H1 (cell line): ENCODE data around the gene KIF15. TPM values are rescaled to one million over a fixed set of nuclear protein-coding genes. Genes with fewer than 3 reads are reported as not detected.

Experiments
- CTCF ChIA-PET: fragments of 300-600 bp; sonication (Branson Sonifier 250); formaldehyde crosslinking; loops from one replicate; lab custom pipeline; 2021; ENCODE audit not compliant: partially characterized antibody; lab: Charles Lee
- POLR2A ChIA-PET: fragments of 300-600 bp; sonication (Branson Sonifier 250); formaldehyde crosslinking; loops from one replicate; lab custom pipeline; 2021; ENCODE audit warnings: inconsistent platforms; ENCODE audit not compliant: partially characterized antibody; lab: Charles Lee
- DNase-seq, 2 experiments: peaks; one replicate each; pipeline versions ENCODE4 v3.0.0 to v3.0.0-alpha.2; 2010 to 2022; ENCODE audit warnings: low spot score in 2 of 2, low read depth in 1 of 2, mixed read lengths in 1 of 2
- FAIRE-seq: peaks from 2 replicates; lab custom pipeline; 2011; peaks lifted over from hg19 to GRCh38; lab: Jason Lieb, UNC
- H2AFZ ChIP-seq: 2 replicates; pipeline ENCODE4 v1.8.1; 2012; ENCODE audit warnings: low read length, inconsistent platforms
- H2AK5ac ChIP-seq: 2 replicates; pipeline ENCODE4 v1.6.1; 2013; ENCODE audit warnings: low read depth, low read length
- H2BK120ac ChIP-seq: replicated peaks from 2 replicates; pipeline ENCODE3; 2013; ENCODE audit warnings: low read depth, low read length, inconsistent platforms
- H2BK12ac ChIP-seq: 2 replicates; pipeline ENCODE4 v1.6.1; 2013; ENCODE audit warnings: low read depth, low read length
- H2BK15ac ChIP-seq: 2 replicates; pipeline ENCODE4 v1.6.1; 2013; ENCODE audit warnings: low read length
- H2BK20ac ChIP-seq: 2 replicates; pipeline ENCODE4 v1.6.1; 2013; ENCODE audit warnings: low read length
- H2BK5ac ChIP-seq: 2 replicates; pipeline ENCODE4 v1.6.1; 2013; ENCODE audit warnings: low read depth, low read length
- H3K14ac ChIP-seq: 2 replicates; pipeline ENCODE4 v1.6.1; 2013; ENCODE audit warnings: inconsistent platforms; ENCODE audit not compliant: insufficient read length
- H3K18ac ChIP-seq: 2 replicates; pipeline ENCODE4 v1.6.1; 2013; ENCODE audit warnings: low read length; ENCODE audit errors: extremely low read depth
- H3K23ac ChIP-seq: 2 replicates; pipeline ENCODE4 v1.6.1; 2013; ENCODE audit warnings: inconsistent platforms; ENCODE audit not compliant: insufficient read length
- H3K23me2 ChIP-seq: 2 replicates; pipeline ENCODE4 v1.6.1; 2013; ENCODE audit warnings: low read depth, low read length
- H3K27ac ChIP-seq: 2 replicates; pipeline ENCODE4 v1.6.1; 2011; ENCODE audit warnings: low read depth, low read length, inconsistent platforms
- H3K27me3 ChIP-seq, 4 experiments: replicated peaks in 1 of 4; 1 replicate in 1 of 4; 2 replicates in 3 of 4; pipeline versions ENCODE4 v1.6.1 to v1.8.1; 2011 to 2013; ENCODE audit warnings: low read length in 3 of 4, mild to moderate bottlenecking in 3 of 4, inconsistent platforms in 2 of 4, mixed read lengths in 2 of 4, moderate library complexity in 1 of 4; ENCODE audit not compliant: control insufficient read depth in 3 of 4, insufficient read depth in 3 of 4; ENCODE audit errors: extremely low read depth in 1 of 4
- H3K36me3 ChIP-seq, 4 experiments: 2 replicates each; pipeline versions ENCODE4 v1.6.1 to v1.8.1; 2011 to 2013; ENCODE audit warnings: mild to moderate bottlenecking in 4 of 4, low read length in 3 of 4, moderate library complexity in 2 of 4, control low read depth in 1 of 4, inconsistent platforms in 1 of 4; ENCODE audit not compliant: insufficient read depth in 4 of 4, control insufficient read depth in 2 of 4
- H3K4ac ChIP-seq: replicated peaks from 2 replicates; pipeline ENCODE3; 2013; ENCODE audit warnings: low read length, low read depth, mixed read lengths, inconsistent platforms; ENCODE audit not compliant: insufficient read length
- H3K4me1 ChIP-seq, 4 experiments: replicated peaks in 1 of 4; 1 replicate in 1 of 4; 2 replicates in 3 of 4; pipeline versions ENCODE4 v1.6.1 to v1.8.1; 2011 to 2013; ENCODE audit warnings: low read length in 3 of 4, inconsistent platforms in 2 of 4, mixed read lengths in 1 of 4; ENCODE audit not compliant: insufficient read depth in 4 of 4, control insufficient read depth in 3 of 4
- H3K4me2 ChIP-seq, 2 experiments: 2 replicates each; pipeline versions ENCODE4 v1.6.1 to v1.8.1; 2011 to 2013; ENCODE audit warnings: low read depth in 2 of 2, low read length in 2 of 2, control low read depth in 1 of 2, inconsistent platforms in 1 of 2, mild to moderate bottlenecking in 1 of 2; ENCODE audit not compliant: insufficient read depth in 1 of 2
- H3K4me3 ChIP-seq, 4 experiments: fragments of 200-600, 300-600 bp in 1 of 4; sonication (generic), shearing (Covaris generic), sonication (Bioruptor Twin) in 1 of 4; 2 replicates each; pipeline versions ENCODE4 v1.5.1 to v1.8.1; 2011 to 2016; ENCODE audit warnings: low read length in 4 of 4, low read depth in 3 of 4, control low read depth in 2 of 4, inconsistent platforms in 2 of 4, mild to moderate bottlenecking in 2 of 4, mixed read lengths in 1 of 4, moderate library complexity in 1 of 4; ENCODE audit not compliant: insufficient read depth in 2 of 4; ENCODE audit errors: extremely low read depth in 1 of 4
- H3K56ac ChIP-seq: replicated peaks from 2 replicates; pipeline ENCODE3; 2013; ENCODE audit warnings: low read depth, mild to moderate bottlenecking, mixed read lengths, low read length, inconsistent platforms; ENCODE audit not compliant: insufficient read length
- H3K79me1 ChIP-seq: 2 replicates; pipeline ENCODE4 v1.6.1; 2013; ENCODE audit warnings: low read depth, low read length, control low read depth
- H3K79me2 ChIP-seq, 2 experiments: 2 replicates each; pipeline versions ENCODE4 v1.6.1 to v1.8.1; 2012 to 2013; ENCODE audit warnings: low read length in 2 of 2, mild to moderate bottlenecking in 2 of 2, inconsistent platforms in 1 of 2; ENCODE audit not compliant: insufficient read depth in 2 of 2, control insufficient read depth in 1 of 2
- H3K9ac ChIP-seq, 4 experiments: replicated peaks in 1 of 4; 1 replicate in 1 of 4; 2 replicates in 3 of 4; pipeline versions ENCODE4 v1.6.1 to v1.8.1; 2011 to 2013; ENCODE audit warnings: low read depth in 3 of 4, low read length in 3 of 4, control low read depth in 2 of 4, mild to moderate bottlenecking in 2 of 4, moderate library complexity in 2 of 4, inconsistent platforms in 1 of 4; ENCODE audit errors: extremely low read depth in 1 of 4
- H3K9me3 ChIP-seq, 2 experiments: 2 replicates each; pipeline versions ENCODE4 v1.6.1 to v1.8.1; 2012 to 2013; ENCODE audit warnings: mild to moderate bottlenecking in 2 of 2, moderate library complexity in 2 of 2, control low read depth in 1 of 2, inconsistent platforms in 1 of 2, low read depth in 1 of 2, low read length in 1 of 2, mixed read lengths in 1 of 2; ENCODE audit not compliant: insufficient read depth in 2 of 2
- H4K20me1 ChIP-seq, 2 experiments: replicated peaks in 1 of 2; 2 replicates each; pipeline versions ENCODE3 to v1.8.1; 2011 to 2013; ENCODE audit warnings: inconsistent platforms in 2 of 2, low read length in 2 of 2, mild to moderate bottlenecking in 1 of 2; ENCODE audit not compliant: insufficient read depth in 2 of 2, control insufficient read depth in 1 of 2
- H4K5ac ChIP-seq: 2 replicates; pipeline ENCODE4 v1.6.1; 2013; ENCODE audit warnings: low read length, low read depth, mixed read lengths, inconsistent platforms; ENCODE audit not compliant: insufficient read length
- H4K8ac ChIP-seq: 2 replicates; pipeline ENCODE4 v1.8.0; 2013; ENCODE audit warnings: mild to moderate bottlenecking, moderate library complexity, low read length, inconsistent platforms; ENCODE audit not compliant: insufficient read depth; ENCODE audit errors: extremely low read depth
- H4K91ac ChIP-seq: replicated peaks from 2 replicates; pipeline ENCODE3; 2013; ENCODE audit warnings: low read length, mixed read lengths, inconsistent platforms; ENCODE audit not compliant: insufficient read length
- BCL11A ChIP-seq, 2 experiments: IDR thresholded peaks; one replicate each; pipeline ENCODE4 v1.6.1; 2011; ENCODE audit warnings: low read depth in 2 of 2, low read length in 2 of 2, mild to moderate bottlenecking in 2 of 2
- EP300 ChIP-seq, 2 experiments: IDR thresholded peaks; 1 replicate in 1 of 2; 2 replicates in 1 of 2; pipeline ENCODE4 v1.6.1; 2011 to 2012; ENCODE audit warnings: low read depth in 2 of 2, low read length in 2 of 2, mild to moderate bottlenecking in 2 of 2, borderline replicate concordance in 1 of 2, inconsistent platforms in 1 of 2, moderate library complexity in 1 of 2
- KDM1A ChIP-seq: fragments of 200-600, 300-600 bp; sonication (generic); IDR thresholded peaks from 2 replicates; pipeline ENCODE4 v1.7.1; 2016; ENCODE audit warnings: mild to moderate bottlenecking, low read length, borderline replicate concordance
- KDM5A ChIP-seq: fragments of 200-600 bp; IDR thresholded peaks from 2 replicates; pipeline ENCODE4 v1.7.1; 2012; ENCODE audit warnings: mild to moderate bottlenecking, low read length, inconsistent platforms, mixed read lengths
- POLR2AphosphoS5 ChIP-seq: IDR thresholded peaks from 2 replicates; pipeline ENCODE4 v1.6.1; 2011; ENCODE audit warnings: low read depth, low read length
- SP2 ChIP-seq: IDR thresholded peaks from 2 replicates; pipeline ENCODE4 v1.6.1; 2012; ENCODE audit warnings: mild to moderate bottlenecking, low read length, inconsistent platforms
- ZNF274 ChIP-seq: IDR thresholded peaks from 2 replicates; pipeline ENCODE4 v1.7.0; 2012; ENCODE audit warnings: low read length, borderline replicate concordance; ENCODE audit errors: extremely low read depth
- WGBS, 2 experiments: shearing (Covaris generic) in 1 of 2; methylation state at CpG; one replicate each; pipeline versions ENCODE4 v1.1.6 to v1.1.7; 2013 to 2015; ENCODE audit warnings: low lambda C conversion rate in 2 of 2, mixed read lengths in 2 of 2, inconsistent platforms in 1 of 2, low coverage in 1 of 2, missing lambda C conversion rate in 1 of 2; ENCODE audit not compliant: insufficient replicate concordance in 2 of 2, insufficient coverage in 1 of 2, insufficient read length in 1 of 2; ENCODE audit errors: extremely low coverage in 1 of 2, missing lambda C conversion rate in 1 of 2; 5-methylcytosine and 5-hydroxymethylcytosine counted together
- polyA plus RNA-seq, 7 experiments: library from polyadenylated mRNA; depleted of rRNA in 3 of 7; stranded (reverse) in 5 of 7; unstranded in 2 of 7; fragments of >200 nt in 5 of 7; fragments of 200-250 nt in 2 of 7; gene quantifications; 1 replicate in 5 of 7; 2 replicates in 1 of 7; 4 replicates in 1 of 7; pipeline versions ENCODE4 v1.2.1 to v1.2.3, GENCODE V29; 2011 to 2013; ENCODE audit warnings: missing spikeins in 2 of 7, mixed read lengths in 2 of 7
- total RNA-seq: library from RNA; stranded (reverse); fragmentation: NEBNext Ultra II Directional; extraction: Animal tissue kit (Norgen Biotek cat#: 25700); gene quantifications from 2 replicates; pipeline ENCODE4 v1.2.1, GENCODE V29; 2021
- TF ChIP-seq, protein P1 (sequence below): IDR thresholded peaks from 2 replicates; pipeline ENCODE4 v1.6.1; 2011; ENCODE audit warnings: low read depth, mild to moderate bottlenecking, low read length; ENCODE audit not compliant: insufficient read depth
- TF ChIP-seq, protein P2 (sequence below), 3 experiments: IDR thresholded peaks; 1 replicate in 2 of 3; 2 replicates in 1 of 3; pipeline versions ENCODE4 v1.5.1 to v1.6.1; 2011; ENCODE audit warnings: low read length in 3 of 3, mild to moderate bottlenecking in 3 of 3, inconsistent platforms in 2 of 3, low read depth in 1 of 3, moderate library complexity in 1 of 3; ENCODE audit not compliant: insufficient read depth in 1 of 3; ENCODE audit errors: control extremely low read depth in 1 of 3

KIF15 gene
- total and polyA plus RNA-seq, 2 of the 8 experiments (the other 6 are each of a cell fraction or from before 2014, with no cell fraction given) = 4.2 to 25.5 TPM

DNA sequence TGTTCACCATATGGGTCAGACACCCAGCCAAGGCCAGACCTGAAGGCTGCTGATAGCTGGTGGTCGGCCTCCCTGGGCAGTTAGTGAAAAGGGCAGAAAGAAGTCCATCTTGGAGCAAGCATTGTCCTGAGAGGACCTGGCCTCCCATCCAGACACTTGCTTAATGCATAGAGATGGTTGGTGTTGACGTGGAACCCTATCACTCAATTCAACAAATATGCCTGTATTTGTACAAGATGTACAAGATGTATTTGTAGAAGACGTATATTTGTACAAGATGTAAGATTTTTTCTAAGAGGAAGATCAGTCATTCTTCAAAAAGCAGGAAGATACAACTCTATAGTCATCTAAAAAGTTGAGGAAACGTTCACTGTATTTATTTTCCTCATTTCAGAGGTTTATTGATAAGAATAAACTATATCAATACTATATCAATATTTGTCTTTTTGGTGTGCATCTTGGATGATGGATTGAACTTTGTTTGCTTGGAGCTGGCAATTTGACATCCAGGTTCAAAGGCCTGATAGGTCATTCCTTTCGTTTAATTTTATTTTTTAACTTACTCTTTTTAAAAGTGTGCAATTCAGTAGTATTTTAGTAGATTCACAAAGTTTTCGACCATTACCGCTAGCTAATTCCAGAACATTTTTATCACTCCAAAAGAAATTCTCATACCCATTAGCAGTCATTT lies 106.0 kb downstream of the KIF15 start:
- no peak overlapping the region for H4K5ac ChIP-seq
- no peak overlapping the region for H2BK12ac ChIP-seq
- H3K23me2 ChIP-seq = peaks cover 1% of the 10 kb centered on the region
- DNase-seq (no peak), FAIRE-seq (no peak)
- H3K4me3 ChIP-seq = no peak overlapping the region
- H3K79me1 ChIP-seq = no peaks in the 10 kb centered on the region; the same call in none of the 2 replicates
- no peak overlapping the region for H2AK5ac ChIP-seq
- H3K14ac ChIP-seq = no peak overlapping the region
- 89% methylated on average over 7 of the region's 7 CpGs; no CpG with 5 or more reads in 1 of the 2 experiments for WGBS, 2 experiments
- no peak overlapping the region for H4K8ac ChIP-seq
- H2BK5ac ChIP-seq = no peak overlapping the region
- H4K20me1 ChIP-seq = peaks cover 0 to 2% of the 10 kb centered on the region in 2 experiments
- ChIA-PET POLR2A (interaction anchor here (1.0 kb wide), 1 partner anchor 105 kb away, joined by 3 read pairs; no protein-coding TSS in a partner anchor), CTCF (interaction anchor here (0.8 to 1.0 kb wide), 3 partner anchors 10 to 171 kb away, joined by 3 to 4 read pairs (median 3); no protein-coding TSS in a partner anchor)
- no peak overlapping the region for H2BK120ac ChIP-seq
- H2BK15ac ChIP-seq = no peak overlapping the region
- no peaks in the 10 kb centered on the region for H3K27me3 ChIP-seq
- no peak overlapping the region for H3K18ac ChIP-seq
- no peak overlapping the region for H3K9ac ChIP-seq
- H3K56ac ChIP-seq = no peak overlapping the region
- no peaks in the 10 kb centered on the region; a peak in 1 of 4 replicates for H3K79me2 ChIP-seq
- H3K9me3 ChIP-seq = no peaks in the 10 kb centered on the region
- H3K27ac ChIP-seq = no peak overlapping the region
- peaks cover 0 to 3% (median 2%) of the 10 kb centered on the region in 4 experiments; a peak in 5 of 7 replicates for H3K4me1 ChIP-seq
- no peak overlapping the region for H2AFZ ChIP-seq
- no peak overlapping the region for H3K23ac ChIP-seq
- H4K91ac ChIP-seq = no peak overlapping the region
- no peak overlapping the region for H3K4ac ChIP-seq
- H2BK20ac ChIP-seq = no peak overlapping the region
- H3K4me2 ChIP-seq = no peak overlapping the region
- no peaks in the 10 kb centered on the region for H3K36me3 ChIP-seq
- TF ChIP-seq, protein P1, sequence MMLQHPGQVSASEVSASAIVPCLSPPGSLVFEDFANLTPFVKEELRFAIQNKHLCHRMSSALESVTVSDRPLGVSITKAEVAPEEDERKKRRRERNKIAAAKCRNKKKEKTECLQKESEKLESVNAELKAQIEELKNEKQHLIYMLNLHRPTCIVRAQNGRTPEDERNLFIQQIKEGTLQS = no peak
- TF ChIP-seq KDM1A = no peak
- TF ChIP-seq EP300 (IDR thresholded peaks at IDR 0.05; ENCODE audit: borderline replicate concordance in 1 of 2, low read depth in 2 of 2, low read length in 2 of 2) = no peak
- TF ChIP-seq ZNF274 = no peak
- TF ChIP-seq, protein P2, sequence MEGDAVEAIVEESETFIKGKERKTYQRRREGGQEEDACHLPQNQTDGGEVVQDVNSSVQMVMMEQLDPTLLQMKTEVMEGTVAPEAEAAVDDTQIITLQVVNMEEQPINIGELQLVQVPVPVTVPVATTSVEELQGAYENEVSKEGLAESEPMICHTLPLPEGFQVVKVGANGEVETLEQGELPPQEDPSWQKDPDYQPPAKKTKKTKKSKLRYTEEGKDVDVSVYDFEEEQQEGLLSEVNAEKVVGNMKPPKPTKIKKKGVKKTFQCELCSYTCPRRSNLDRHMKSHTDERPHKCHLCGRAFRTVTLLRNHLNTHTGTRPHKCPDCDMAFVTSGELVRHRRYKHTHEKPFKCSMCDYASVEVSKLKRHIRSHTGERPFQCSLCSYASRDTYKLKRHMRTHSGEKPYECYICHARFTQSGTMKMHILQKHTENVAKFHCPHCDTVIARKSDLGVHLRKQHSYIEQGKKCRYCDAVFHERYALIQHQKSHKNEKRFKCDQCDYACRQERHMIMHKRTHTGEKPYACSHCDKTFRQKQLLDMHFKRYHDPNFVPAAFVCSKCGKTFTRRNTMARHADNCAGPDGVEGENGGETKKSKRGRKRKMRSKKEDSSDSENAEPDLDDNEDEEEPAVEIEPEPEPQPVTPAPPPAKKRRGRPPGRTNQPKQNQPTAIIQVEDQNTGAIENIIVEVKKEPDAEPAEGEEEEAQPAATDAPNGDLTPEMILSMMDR (IDR thresholded peaks at IDR 0.05; ENCODE audit: control extremely low read depth in 1 of 3, insufficient read depth in 1 of 3, low read depth in 1 of 3, low read length in 3 of 3) = no peak
- TF ChIP-seq SP2 = no peak
- no peak for TF ChIP-seq POLR2AphosphoS5
- TF ChIP-seq KDM5A = no peak
- no peak for TF ChIP-seq BCL11A (IDR thresholded peaks at IDR 0.05; ENCODE audit: low read depth in 2 of 2, low read length in 2 of 2)
